Measurements from ENCODE around the gene WNT5B. TPM values are rescaled to one million over a fixed set of nuclear protein-coding genes. Genes with fewer than 3 reads are reported as not detected.
A peak's percentile ranks its signal among the peaks of the same experiment; 100 is the strongest.

WNT5B gene
- total RNA-seq, 2 experiments from 2014 or later, result 0.86 to 14.7 TPM

- intact Hi-C loops (cut with micrococcal nuclease; ENCODE audit: unreplicated experiment), result loop anchor here (5.0 kb wide), 1 partner anchor 311 kb away; no protein-coding TSS in a partner anchor
- Histone ChIP-seq H3K4me3 (ENCODE audit: low read depth, low read length, poor library complexity, severe bottlenecking) (no peak overlapping the region), H2AFZ (ENCODE audit: low read length) (no peak overlapping the region)
Observed at GRCh38 chr12:1630827-1631591, 2.0 kb downstream of the WNT5B start.

DNA sequence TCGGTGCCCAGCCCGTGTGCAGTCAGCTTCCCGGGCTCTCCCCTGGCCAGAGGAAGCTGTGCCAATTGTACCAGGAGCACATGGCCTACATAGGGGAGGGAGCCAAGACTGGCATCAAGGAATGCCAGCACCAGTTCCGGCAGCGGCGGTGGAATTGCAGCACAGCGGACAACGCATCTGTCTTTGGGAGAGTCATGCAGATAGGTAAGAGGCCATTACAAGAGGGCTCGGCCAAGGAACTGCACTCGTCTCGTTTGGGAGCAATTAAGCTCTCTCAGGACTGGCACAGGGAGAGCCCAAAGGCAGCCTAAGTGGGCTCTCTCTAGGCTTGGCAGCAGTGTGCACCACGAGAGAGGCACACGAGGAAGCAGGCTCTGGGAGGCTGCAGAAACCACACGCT, 3.7 kb downstream of the WNT5B start:
- no peaks in the 10 kb centered on the region for H3K9me3 ChIP-seq (ENCODE audit: low read length)
- H3K79me2 ChIP-seq (ENCODE audit: insufficient read depth, low read depth, low read length), result no peaks in the 10 kb centered on the region
- no peak overlapping the region for H3K27ac ChIP-seq (ENCODE audit: low read depth, low read length, poor library complexity, severe bottlenecking)
- H3K9me2 ChIP-seq (ENCODE audit: insufficient read depth, low read length), result no peaks in the 10 kb centered on the region
- H3K36me3 ChIP-seq (ENCODE audit: insufficient read depth, low read length), result no peaks in the 10 kb centered on the region
- no peak overlapping the region for H3K4me2 ChIP-seq (ENCODE audit: low read length)
- DNase-seq (ENCODE audit: low spot score), result no peak
- no TSS peak for BruUV-seq (replicated peaks)
- peaks cover 15% of the 10 kb centered on the region for H3K4me1 ChIP-seq (ENCODE audit: insufficient read depth, low read length, poor library complexity, severe bottlenecking)
- intact Hi-C loops (cut with micrococcal nuclease; ENCODE audit: unreplicated experiment), result loop anchor here (5.0 kb wide), 1 partner anchor 310 kb away; no protein-coding TSS in a partner anchor
- no peaks in the 10 kb centered on the region for H4K20me1 ChIP-seq (ENCODE audit: insufficient read depth, low read length)
- ChIA-PET CTCF (ENCODE audit: unreplicated experiment) (interaction anchor here (0.8 kb wide), 1 partner anchor 307 kb away, joined by 3 read pairs; no protein-coding TSS in a partner anchor), POLR2A (no interaction called here)
- no peak overlapping the region for H2AFZ ChIP-seq (ENCODE audit: low read length)
- TF ChIP-seq EZH2phosphoT487 (IDR thresholded peaks at IDR 0.05; ENCODE audit: borderline replicate concordance, low read depth, low read length) (no peak), CTCF (conservative IDR thresholded peaks at IDR 0.05; ENCODE audit: low read length) (no peak)
- no peak overlapping the region for H3K4me3 ChIP-seq (ENCODE audit: low read depth, low read length, poor library complexity, severe bottlenecking)

More at GRCh38 chr12:1630827-1631591, 2.0 kb downstream of the WNT5B start:
- CTCF ChIA-PET (ENCODE audit: unreplicated experiment), result interaction anchor here (1.5 kb wide), 1 partner anchor 11 kb away, joined by 3 read pairs; no protein-coding TSS in a partner anchor
- no peaks in the 10 kb centered on the region for H3K9me3 ChIP-seq (ENCODE audit: low read length)
- H3K79me2 ChIP-seq (ENCODE audit: insufficient read depth, low read depth, low read length), result no peaks in the 10 kb centered on the region
- H3K4me2 ChIP-seq (ENCODE audit: low read length), result peak overlapping the region; percentile 67
- H4K20me1 ChIP-seq (ENCODE audit: insufficient read depth, low read length), result no peaks in the 10 kb centered on the region
- POLR2A ChIA-PET, result interaction anchor here (0.7 to 0.8 kb wide), 2 partner anchors 15 to 100 kb away, joined by 3 to 5 read pairs; no protein-coding TSS in a partner anchor
- no TSS peak for BruUV-seq (replicated peaks)
- no peak for TF ChIP-seq EZH2phosphoT487 (IDR thresholded peaks at IDR 0.05; ENCODE audit: borderline replicate concordance, low read depth, low read length)
- no peaks in the 10 kb centered on the region for H3K9me2 ChIP-seq (ENCODE audit: insufficient read depth, low read length)
- DNase-seq (ENCODE audit: low spot score), result no peak
- H3K27ac ChIP-seq (ENCODE audit: low read depth, low read length, poor library complexity, severe bottlenecking), result no peak overlapping the region
- H3K36me3 ChIP-seq (ENCODE audit: insufficient read depth, low read length), result no peaks in the 10 kb centered on the region
- peaks cover 15% of the 10 kb centered on the region for H3K4me1 ChIP-seq (ENCODE audit: insufficient read depth, low read length, poor library complexity, severe bottlenecking)

DNA sequence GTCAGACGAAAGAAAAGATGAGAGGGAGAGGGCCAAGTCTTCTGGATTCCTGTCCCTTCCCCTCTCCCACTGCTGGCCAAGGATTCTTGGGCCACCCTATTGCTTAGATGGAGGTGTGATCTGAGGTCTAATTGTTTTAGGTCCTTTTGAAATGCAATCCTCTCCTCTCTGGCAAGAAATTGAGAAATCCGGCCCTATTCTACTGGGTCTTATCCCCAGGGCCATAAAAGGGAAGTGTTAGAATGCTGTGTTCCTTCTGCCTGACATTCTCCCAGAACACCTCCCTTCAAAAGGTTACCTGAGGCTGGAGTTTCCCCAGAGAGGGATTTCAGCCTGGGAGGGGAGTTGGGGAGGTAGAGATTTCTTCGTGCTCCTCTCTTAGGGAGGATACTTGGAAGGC, 4.4 kb downstream of the WNT5B start:
- no peak overlapping the region for H3K4me3 ChIP-seq (ENCODE audit: low read depth, low read length, poor library complexity, severe bottlenecking)
- H3K4me1 ChIP-seq (ENCODE audit: insufficient read depth, low read length, poor library complexity, severe bottlenecking), result peaks cover 15% of the 10 kb centered on the region
- POLR2A ChIA-PET, result no interaction called here
- no peak overlapping the region for H3K4me2 ChIP-seq (ENCODE audit: low read length)
- no peaks in the 10 kb centered on the region for H4K20me1 ChIP-seq (ENCODE audit: insufficient read depth, low read length)
- H2AFZ ChIP-seq (ENCODE audit: low read length), result no peak overlapping the region
- no peaks in the 10 kb centered on the region for H3K79me2 ChIP-seq (ENCODE audit: insufficient read depth, low read depth, low read length)
- DNase-seq (ENCODE audit: low spot score), result no peak
- CTCF ChIA-PET (ENCODE audit: unreplicated experiment), result no interaction called here
- H3K27ac ChIP-seq (ENCODE audit: low read depth, low read length, poor library complexity, severe bottlenecking), result no peak overlapping the region
- H3K9me2 ChIP-seq (ENCODE audit: insufficient read depth, low read length), result no peaks in the 10 kb centered on the region
- no peak for TF ChIP-seq CTCF (conservative IDR thresholded peaks at IDR 0.05; ENCODE audit: low read length)
- TF ChIP-seq EZH2phosphoT487 (IDR thresholded peaks at IDR 0.05; ENCODE audit: borderline replicate concordance, low read depth, low read length), result no peak
- intact Hi-C loops (cut with micrococcal nuclease; ENCODE audit: unreplicated experiment), result loop anchor here (5.0 kb wide), 1 partner anchor 309 kb away; no protein-coding TSS in a partner anchor
- H3K36me3 ChIP-seq (ENCODE audit: insufficient read depth, low read length), result no peaks in the 10 kb centered on the region
- no peaks in the 10 kb centered on the region for H3K9me3 ChIP-seq (ENCODE audit: low read length)
- BruUV-seq (replicated peaks), result no TSS peak
